DND-41 (cell line): ENCODE data around the gene ADK.

Experiments
- CTCF ChIP-seq: IDR thresholded peaks from 2 replicates; pipeline ENCODE4 v1.5.1; 2012; ENCODE audit warnings: borderline replicate concordance, low read length, moderate library complexity, mild to moderate bottlenecking; ENCODE audit not compliant: poor library complexity, severe bottlenecking; ENCODE audit errors: extremely low read depth
- EZH2 ChIP-seq: IDR thresholded peaks from 3 replicates; pipeline ENCODE4 v1.6.1; 2012; ENCODE audit warnings: borderline replicate concordance, low read depth, mild to moderate bottlenecking, moderate library complexity, low read length, inconsistent platforms; ENCODE audit not compliant: severe bottlenecking

- TF ChIP-seq CTCF, result no peak
- TF ChIP-seq EZH2, result no peak
These were observed 23.5 kb downstream of the ADK start for GRCh38 chr10:74174521-74174920.
